Fibroblast of peridontal ligament (primary cell): ENCODE results near the gene CREB1.

Source experiments
- DNase-seq: peaks from one replicate; pipeline ENCODE4 v3.0.0-alpha.2; 2010; ENCODE audit errors: extremely low read depth

Gene CREB1

DNA sequence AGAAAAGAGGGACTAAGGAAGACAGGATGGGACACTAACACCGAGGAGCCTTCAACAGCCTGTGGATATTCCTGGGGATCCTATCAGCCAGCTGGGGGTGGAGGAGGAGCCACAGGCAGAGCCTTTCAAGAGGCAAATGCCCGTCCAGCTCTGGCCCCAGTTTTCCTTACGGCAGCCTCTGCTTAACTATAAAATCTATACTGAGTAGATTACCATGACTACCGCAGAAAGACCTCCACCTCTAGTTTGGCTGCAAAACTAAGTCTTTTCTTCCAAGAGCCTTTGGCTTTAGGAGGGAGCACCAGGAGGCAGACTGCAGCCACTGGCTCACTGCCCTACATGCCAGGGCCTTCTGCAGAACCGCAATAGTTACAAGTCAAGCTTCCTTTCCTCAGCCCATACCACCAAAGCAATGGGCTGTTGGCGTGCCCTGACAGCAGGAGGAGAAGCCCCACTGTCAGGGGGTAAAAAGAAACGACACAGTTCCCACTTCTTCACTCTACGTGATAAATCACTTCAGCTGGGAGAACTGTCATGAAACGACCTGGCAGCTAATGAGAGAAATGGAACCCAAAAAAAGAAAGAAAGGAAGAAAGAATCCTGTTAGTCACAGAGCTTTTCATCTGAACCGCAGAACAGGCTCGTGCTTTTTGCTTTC is 25.1 kb upstream of the CREB1 start:
- peak; percentile 87 for DNase-seq

DNA sequence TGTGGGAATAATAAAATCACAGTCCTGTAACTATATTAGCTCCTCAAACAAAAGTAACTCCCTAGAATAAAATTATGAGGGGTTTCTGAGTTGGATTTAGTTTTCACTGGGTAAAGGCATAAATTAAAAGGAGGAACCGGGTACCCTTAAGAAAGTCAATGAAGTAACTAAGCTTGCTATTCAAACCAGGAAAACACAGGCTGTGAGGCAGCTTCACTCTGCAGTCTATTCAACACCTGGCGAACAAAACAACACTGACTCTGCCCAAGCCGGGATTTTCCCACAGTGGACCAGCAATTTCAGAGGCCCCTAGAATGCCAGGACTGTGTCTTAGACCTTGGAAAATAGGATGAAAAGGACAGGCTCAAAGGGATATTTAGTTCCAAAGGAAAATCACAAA is 24.6 kb upstream of the CREB1 start:
- no peak for DNase-seq

DNA sequence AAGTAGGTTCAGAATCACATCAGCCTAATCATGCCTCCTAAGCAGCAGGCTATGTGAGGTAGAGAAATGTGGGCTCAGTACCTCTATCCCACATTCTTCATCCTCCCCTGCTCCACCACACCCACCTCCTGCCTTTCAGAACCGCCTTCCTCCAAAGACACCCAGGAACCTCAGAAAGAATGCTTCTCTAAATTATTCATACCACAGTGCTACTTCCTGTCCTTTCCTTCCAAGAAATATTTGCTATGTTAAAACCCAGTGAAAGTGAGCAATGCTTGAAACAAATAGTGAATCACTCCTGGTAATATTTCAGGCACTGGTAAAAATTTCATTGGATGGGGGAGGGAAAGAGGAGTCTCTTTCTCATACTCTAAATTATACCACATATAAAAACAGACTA is 24.0 kb upstream of the CREB1 start:
- DNase-seq: peak; percentile 82

DNA sequence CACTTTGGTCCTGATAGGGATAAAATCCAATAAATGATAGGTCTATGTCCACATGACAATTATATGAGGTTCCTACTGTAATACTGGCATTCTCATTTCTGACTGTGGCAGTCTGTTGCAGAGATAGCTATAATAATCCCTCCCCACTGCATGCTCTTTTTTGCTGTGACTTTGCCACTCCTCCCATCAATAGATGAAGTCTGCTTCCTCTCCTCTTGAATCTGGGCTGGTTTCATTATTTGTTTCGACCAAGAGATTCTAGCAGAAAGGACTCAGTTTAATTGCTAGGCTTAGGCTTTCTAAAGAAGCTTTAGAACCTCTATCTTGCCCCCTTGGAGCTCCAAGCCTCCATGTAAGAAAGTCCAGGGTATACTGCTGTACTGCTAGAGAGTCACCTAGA is 23.3 kb upstream of the CREB1 start:
- no peak for DNase-seq

DNA sequence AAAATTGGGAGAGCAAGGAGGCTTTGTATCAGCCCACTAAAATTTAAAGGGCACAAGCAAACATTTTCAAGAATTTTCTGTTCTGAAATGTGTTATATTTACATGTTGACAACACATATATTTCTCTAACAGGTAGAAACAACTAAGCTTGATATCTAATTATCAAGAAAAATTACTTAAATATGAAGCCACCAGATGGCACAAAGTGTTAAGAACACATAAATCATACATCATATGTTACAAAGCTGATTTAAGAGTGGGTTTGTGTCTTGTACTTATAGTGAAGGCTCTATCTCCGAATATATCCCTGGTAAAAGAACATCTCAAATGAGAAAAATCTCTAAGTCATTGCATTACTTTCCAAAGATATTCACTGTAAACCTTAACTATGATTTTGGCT is 19.6 kb upstream of the CREB1 start:
- DNase-seq: no peak

DNA sequence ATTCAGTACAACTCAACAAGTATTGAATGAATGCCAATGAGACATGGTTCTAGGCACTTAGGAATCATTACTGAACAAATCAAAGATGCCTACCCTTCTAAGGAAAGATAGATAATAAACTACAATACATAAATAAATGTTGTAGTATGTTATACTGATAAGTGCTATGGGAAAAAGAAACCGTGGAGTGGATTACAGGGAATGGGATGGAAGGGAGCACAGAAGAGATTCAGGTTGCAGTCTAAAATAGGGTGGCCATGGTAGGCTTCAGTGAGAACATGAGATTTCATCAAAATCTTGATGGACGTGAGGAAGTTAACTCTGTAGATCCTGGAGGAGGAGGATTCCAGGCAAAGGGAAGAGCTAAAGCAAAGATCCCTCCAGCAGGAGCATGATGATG is 17.9 kb upstream of the CREB1 start:
- DNase-seq: peak; percentile 51

DNA sequence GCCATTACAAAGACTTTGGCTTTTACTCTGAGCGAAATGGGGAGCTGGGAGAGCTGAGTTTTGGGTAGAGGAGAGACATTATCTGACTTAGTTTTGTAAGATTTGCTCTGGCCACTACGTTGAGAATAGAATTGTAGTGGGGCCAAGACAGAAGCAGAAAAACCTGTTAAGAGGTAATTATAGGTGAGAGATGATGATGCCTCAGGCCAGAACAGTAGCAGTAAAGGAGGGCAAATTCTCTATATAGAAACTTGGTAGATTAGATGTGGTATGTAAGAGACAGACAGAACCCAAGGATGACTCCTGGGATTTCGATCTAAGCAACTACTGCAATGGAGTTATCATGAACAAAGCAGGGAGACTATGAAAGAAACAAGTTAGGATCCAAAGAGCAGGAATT is 17.4 kb upstream of the CREB1 start:
- DNase-seq: no peak

DNA sequence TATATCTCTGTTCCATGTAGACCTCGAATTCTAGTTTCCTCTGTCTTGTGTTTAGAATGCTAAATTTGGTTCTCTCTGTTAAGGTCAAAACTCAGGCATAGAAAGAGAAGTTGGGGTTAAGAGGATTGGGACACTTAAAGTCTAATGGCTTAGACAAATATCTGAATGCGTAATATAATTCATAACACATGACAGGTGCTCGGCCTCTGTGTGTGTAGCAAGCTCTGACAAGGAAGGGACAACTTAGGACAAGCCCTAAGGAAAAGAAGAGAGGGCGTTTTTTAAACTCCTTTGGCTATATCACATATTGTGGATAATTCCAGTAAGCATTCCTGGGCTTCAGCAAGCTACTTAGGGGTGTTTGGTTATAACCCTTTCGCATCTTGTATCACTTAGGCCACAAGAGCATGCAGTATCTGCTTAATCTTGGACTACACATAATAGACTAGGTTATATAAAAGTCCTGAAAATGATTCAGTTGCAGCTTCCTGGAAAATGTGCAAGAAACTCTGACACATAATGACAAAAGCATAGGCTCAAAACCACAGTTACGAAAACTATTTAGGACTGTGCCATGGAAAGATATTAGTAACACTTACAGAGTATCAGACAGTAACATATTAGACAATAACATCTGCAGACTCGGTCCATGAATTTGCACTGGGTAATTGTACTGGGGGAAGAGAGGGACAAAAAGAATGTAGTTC is 16.1 kb upstream of the CREB1 start:
- peak; percentile 99 for DNase-seq

DNA sequence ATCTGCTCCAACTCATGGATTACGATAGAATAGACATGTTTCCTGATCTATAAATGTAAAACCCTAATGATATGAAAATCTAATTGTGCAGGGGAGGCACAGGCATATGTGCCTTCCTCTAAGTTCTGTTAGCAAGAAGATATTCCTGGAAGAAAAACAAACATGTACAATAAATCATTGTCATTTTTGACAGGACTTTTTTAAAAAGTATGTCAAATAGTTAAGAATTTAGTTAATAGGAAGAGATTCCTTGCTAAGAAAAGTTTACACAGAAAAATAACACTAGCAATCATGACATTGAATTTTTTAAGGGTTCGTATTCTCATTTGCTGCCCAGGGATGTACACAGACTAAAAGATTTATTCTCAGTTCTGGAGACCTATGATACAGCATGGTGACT is 15.3 kb upstream of the CREB1 start:
- DNase-seq: no peak

DNA sequence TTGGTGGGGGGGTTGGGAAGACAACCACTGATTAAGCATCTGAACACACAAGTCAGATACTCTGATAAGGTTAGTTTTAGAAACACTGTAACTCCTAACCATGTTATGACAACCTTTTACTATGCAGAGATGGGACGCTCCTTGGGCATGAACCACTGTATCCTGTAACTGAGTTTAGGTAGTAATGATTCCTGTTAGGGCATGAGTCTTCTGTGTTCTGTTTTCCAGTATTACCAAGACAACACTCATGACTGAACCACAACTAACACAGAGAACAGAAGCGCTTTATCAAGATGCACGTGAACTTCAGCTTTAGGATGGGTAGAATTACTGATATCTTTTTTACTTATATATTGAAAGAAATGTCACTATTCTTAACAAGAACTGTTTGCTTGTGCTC is 14.1 kb upstream of the CREB1 start:
- DNase-seq: no peak

DNA sequence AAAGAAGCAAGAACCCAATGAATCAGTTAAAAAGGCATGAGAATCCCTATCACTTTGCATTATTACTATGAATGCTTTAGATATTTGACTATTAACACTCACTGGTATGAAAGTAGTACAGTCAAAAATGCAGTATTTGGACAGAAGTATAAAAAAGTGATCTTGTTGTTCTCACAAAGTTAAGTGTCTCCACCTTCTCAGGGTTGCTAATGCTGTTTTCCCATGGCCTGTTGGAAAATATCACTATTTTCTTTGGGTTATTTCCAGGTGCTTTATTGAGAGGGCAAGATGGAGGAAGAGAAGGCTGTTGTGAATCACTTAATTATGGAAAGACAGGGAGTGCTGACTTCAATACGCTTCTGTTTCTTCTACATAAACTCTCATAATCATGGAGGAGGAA is 13.6 kb upstream of the CREB1 start:
- no peak for DNase-seq

DNA sequence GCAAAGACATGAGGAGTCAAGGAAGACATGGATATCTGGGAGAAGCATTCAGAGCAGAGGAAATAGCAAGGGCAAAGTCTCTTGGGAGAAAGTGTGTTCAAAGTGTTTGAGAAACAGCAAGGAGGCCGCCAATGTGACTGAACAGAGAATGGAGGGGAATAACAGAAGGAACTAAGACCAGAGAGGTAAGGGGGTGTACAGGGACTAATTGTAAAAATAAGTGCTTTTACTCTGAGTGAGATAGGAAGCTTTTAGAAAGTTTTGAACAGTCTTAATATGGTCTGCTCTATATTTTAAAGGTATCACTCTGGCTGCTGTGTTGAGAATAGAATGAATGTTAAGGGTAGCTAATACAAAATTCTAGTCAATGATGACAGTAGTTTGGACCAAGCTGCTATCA is 6.8 kb upstream of the CREB1 start:
- DNase-seq: no peak

DNA sequence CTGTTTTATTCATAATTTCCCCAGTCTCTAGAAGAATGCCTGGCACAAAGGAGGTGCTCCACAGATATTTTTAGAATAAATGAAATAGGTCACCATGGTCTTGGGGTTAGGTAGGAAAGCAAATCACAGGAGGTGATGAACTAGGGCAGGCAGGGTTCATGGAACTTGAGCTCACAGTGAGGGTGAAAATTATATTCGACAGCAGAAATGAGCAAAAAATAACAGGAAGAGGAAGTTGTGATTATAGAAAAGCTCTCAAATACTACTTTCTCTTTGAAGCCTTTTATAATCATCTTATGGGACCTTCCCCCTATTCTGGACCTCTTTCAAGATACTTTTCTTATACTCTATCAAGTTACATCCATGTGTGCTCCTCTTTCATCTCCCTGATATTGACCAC is 4.5 kb upstream of the CREB1 start:
- DNase-seq: no peak

DNA sequence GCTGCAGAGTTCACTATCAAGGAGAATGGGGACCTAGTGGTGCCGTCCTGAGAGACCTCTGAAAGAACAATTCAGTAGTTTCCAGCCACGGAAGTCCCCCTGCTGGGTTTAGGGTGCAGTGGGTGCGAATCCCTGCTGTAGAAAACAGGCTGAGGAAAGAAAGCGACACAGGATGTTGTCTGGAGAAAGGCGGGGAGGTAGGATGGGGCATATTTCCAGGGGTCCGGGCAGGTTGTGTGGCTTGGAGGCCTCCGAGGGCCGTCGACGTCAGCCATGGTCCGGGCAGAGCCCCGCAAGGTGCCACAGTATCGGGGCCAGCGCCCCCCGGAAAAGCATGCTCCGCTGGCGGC is 807 bp upstream of the CREB1 start:
- no peak for DNase-seq

DNA sequence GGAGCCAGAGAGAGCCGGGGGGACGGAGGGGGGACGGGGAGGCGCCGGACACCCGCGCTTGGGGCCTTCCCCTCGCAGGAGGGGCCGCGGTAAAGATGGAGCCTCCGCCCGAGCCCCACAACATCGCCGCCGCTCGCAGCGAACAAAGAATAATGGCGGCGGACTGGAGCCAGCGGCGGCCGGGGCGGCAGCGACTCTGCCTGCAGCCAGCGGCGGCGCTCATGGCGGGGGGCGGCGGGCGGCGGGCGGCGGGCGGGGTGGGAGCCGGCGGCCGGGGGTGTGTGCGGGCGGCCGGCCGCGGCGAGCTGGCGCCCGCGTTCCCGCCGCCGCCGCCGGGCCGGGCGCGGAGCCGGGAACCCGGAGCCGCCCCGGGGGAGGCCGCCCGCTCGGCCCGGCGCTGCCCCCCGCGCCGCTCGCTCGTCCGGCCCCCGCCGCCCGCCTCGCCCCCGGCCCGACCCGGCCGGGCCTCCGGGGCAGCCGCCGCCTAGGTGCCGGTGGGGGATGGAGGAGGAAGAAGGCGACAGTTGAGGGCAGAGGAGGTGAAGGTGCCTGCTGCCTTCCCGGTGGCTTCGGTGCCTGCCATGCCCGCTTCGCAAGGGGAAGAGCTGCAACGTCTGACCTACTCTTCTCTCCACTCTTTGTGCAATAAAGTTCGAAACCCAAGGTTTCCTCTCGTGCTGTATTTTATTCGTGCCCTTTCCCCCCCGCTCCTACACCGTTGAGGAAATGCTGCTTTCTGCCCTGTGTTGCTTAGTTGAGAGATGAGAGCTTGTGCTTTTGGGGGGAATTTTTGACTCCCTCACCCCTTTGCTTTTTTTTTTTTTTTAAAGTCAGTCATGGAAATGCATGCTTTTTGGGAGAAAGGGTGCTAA is 634 bp downstream of the CREB1 start:
- DNase-seq: no peak

DNA sequence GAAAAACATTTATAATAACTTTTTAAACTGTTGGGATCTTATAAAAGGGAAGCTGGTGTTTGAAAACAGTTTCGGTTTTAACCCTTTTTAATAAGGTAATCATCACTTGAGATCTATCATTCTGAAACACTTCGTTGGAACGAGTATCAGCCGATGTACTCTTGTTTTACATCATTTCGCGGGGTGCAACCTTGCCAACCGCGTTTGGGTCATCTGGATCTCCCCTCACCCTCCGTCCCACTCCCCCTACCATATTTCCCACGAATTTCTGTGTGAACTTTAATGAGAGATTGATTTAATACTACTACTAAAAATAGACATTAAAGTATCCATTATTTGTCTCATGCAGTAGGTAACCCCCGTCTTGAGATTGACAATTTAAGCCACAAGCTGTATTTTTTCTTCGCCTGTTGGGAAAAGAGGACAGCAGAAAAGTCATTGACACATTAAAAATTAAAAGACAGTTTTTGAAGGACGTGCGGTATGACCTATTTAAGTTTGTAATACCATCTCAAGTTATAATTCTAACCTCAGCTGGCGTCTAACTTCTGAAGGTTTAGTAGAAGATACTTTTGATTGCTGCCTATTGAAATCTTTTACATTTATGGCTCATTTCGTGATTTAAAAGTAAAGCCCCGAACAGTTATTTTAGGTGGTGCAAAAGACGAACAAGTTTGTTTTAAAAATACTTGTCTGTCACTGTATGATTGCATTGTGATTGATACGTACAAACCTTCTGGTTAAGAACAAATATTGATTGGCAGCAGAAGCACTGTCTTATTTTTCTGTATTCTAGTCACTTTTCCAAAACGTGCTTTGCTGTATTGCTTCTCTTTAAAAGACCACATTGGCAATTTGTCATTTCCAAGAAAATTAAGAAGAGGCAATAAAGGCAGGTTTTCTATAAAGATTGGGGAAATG is 1.5 kb downstream of the CREB1 start:
- DNase-seq: peak; percentile 47

DNA sequence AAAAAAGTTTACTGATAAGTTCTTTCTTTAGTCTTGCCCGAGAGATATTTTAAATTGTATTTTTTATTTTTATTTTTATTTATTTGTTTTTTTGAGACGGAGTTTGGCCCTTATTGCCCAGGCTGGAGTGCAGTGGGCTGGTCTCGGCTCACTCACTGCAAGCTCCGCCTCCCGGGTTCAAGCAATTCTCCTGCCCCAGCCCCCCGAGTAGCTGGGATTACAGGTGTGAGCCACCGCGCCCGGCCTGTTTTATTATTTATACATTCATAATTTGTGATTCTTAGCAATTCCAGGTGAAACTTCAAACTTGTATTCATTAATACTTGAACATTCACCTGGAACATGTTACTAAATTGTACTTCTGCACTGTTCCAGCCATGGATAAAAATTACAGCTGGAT is 2.9 kb downstream of the CREB1 start:
- DNase-seq: no peak

DNA sequence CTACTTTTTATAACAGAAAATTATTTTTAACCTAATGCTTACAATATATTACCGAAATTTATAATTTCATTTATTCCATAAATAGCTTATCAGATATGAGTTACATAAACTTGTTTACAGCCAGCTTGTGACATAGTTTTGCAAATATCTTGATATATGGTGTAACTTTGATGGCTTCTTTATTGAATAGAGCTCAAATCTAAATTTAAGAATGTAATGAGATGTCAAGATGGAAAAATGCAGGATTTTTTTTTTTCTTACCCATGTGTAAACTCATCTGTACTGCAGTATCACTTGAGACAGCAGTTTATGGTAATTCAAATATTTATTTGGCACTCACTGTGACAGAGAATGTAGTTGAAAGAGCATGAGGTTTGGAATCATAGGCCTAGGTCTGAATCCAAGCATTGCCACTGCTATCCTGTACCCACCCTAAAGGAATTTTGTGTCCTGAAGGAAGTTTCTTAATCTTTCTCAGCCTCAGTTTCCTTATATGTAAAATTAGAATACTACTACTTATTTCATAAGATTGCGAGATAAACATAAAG is 3.8 kb downstream of the CREB1 start:
- no peak for DNase-seq

DNA sequence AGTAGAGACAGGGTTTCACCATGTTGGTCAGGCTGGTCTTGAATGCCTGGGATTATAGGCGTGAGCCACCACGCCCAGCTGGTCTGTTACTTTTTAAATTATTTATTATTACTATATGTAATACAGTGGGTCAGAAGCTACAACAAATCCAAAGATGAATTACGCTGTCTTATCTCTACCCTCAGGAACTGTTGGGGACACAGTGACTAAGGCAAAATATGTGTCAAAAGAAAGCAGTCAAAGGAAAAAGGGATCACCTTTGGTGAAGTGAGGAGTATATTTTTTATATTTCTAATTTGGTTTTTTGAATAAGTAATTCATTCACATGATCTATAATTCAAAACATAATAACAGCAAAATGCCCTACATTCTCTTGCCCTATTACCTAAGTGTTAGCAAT is 4.7 kb downstream of the CREB1 start:
- no peak for DNase-seq

DNA sequence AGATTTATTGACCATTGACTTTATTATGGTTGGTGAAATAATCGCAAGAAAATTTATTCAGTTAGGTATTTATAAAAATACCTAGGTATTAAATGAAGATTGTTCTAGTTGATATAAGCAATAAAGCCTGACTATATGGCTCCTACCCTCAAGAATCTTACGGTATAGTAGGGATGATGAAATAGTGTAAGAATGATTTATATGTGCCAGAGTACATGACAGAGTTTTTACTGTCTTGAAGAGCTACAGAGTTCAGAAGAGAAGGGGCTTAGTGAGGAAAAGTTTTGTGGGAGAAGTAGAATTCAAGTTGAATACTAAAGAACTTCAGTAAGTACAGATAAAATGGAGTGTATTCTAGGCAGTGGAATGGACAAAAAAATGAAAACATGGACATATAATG is 9.7 kb downstream of the CREB1 start:
- no peak for DNase-seq

DNA sequence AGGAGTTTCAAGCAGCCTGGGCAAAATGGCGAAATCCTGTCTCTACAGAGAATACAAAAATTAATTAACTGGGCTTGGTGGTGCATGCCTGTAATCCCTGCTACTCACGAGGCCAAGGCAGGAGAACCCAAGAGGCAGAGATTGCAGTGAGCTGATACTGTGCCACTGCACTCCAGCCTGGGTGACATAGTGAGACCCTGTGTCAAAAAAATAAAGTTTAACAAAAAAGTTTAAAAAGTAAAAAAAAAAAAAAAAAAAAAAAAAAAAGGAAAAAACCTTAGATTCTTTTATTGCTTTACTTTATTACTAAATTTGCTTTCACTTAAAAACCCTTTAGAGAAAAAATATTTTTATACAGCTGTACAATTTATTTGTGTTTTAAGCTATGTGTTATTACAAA is 10.7 kb downstream of the CREB1 start:
- DNase-seq: no peak

DNA sequence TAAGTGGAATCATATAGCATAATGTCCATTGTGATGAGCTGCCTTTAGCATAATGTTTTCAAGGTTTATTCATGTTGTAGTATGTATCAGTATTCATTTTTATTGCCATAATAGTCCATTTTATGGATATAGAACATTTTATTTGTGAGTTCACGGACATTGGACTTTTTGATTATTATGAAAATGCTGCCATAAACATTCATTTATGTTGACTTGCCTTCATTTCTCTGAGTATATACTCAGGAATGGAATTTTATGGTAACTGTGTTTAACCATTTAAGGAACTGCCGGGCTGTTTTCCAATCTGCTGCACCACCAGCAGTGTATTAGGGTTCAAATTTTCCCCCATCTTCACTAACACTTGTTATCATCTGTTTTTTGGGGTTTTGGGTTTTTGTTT is 12.2 kb downstream of the CREB1 start:
- no peak for DNase-seq
